Astrocyte of the spinal cord (primary cell): ENCODE results near the gene ARID3A.

Experiments used
- DNase-seq: peaks from one replicate; pipeline ENCODE4 v3.0.0; 2011; ENCODE audit warnings: low read depth, low spot score
- H3K4me3 ChIP-seq: 2 replicates; pipeline ENCODE4 v1.5.1; 2011; ENCODE audit warnings: low read depth, mild to moderate bottlenecking, low read length, moderate library complexity
- CTCF ChIP-seq: IDR thresholded peaks from 2 replicates; pipeline ENCODE4 v1.5.1; 2012; ENCODE audit warnings: low read depth, mild to moderate bottlenecking, low read length, inconsistent platforms
- in situ Hi-C: cut with HindIII; loops from 2 replicates; pipeline ENCODE4 v1.10.0; 2017; ENCODE audit warnings: low sequenced_read_pairs

The ARID3A gene

GRCh38 chr19:1011831-1012333 lies 86.0 kb downstream of the ARID3A start:
- no peak overlapping the region for H3K4me3 ChIP-seq
- no peak for TF ChIP-seq CTCF
- no peak for DNase-seq
- in situ Hi-C loops, result no loop called here

DNA sequence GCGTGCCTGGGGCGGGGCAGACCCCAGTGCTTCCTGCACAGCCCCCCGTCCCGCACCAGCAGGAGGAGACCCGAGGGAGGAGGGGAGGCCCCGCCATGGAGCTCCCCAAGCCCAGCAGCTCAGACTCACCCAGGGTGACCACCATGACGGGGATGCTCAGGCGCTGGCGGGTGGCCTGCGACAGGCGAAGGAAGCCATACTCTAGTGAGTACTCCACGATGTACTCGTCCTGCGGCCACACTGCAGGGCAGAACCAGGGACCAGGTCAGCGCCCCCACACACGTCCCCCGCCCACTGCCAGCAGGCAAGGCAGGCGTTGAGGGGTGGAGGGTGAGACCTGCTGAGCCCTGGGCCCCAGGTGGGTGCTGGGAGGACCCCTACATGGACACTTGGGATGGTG lies 86.5 kb downstream of the ARID3A start:
- TF ChIP-seq CTCF, result no peak
- DNase-seq, result no peak
- in situ Hi-C loops, result no loop called here
- H3K4me3 ChIP-seq, result no peak overlapping the region

- no peak overlapping the region for H3K4me3 ChIP-seq
- TF ChIP-seq CTCF, result no peak
- no peak for DNase-seq
- in situ Hi-C loops, result no loop called here
Measured at GRCh38 chr19:1013218-1013617, 87.4 kb downstream of the ARID3A start.

- in situ Hi-C loops, result no loop called here
- no peak for TF ChIP-seq CTCF
- DNase-seq, result no peak
- no peak overlapping the region for H3K4me3 ChIP-seq
Measured at GRCh38 chr19:1014161-1015060, 88.6 kb downstream of the ARID3A start.

DNA sequence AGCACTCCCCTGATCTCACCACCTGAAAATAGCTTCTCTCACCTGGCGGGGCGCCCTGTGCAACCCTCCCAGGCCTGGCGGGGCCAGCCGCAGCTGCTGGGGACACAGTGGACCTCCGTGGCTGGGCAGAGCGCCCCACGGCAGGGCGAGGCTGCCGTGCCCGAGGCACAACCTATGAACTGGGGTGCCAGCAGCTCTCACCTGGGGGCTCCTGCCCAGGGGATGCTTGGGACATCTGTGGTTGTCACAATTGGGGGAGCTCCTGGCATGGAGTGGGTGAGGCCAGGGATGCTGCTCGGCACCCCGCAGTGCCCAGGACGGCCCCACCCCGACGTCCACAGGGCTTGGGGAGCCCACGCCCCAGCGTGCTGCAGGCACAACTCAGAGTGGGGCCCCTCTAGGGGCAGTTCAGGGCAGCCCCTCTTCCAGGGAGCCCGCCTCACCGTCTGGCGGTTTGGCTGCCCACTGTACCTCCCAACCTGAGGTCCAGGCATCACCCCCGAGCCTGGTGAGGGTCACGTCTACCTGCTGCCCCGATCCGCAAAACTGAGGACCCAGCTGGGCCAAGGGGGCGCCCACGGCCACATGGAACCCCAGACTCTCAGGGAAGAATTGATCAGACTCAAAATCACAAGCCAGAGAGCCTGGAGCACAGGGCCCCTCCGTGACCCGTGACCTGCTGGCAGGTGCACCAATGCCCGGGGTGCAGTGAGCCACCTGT lies 89.4 kb downstream of the ARID3A start:
- H3K4me3 ChIP-seq, result no peak overlapping the region
- no peak for TF ChIP-seq CTCF
- in situ Hi-C loops, result no loop called here
- no peak for DNase-seq

DNA sequence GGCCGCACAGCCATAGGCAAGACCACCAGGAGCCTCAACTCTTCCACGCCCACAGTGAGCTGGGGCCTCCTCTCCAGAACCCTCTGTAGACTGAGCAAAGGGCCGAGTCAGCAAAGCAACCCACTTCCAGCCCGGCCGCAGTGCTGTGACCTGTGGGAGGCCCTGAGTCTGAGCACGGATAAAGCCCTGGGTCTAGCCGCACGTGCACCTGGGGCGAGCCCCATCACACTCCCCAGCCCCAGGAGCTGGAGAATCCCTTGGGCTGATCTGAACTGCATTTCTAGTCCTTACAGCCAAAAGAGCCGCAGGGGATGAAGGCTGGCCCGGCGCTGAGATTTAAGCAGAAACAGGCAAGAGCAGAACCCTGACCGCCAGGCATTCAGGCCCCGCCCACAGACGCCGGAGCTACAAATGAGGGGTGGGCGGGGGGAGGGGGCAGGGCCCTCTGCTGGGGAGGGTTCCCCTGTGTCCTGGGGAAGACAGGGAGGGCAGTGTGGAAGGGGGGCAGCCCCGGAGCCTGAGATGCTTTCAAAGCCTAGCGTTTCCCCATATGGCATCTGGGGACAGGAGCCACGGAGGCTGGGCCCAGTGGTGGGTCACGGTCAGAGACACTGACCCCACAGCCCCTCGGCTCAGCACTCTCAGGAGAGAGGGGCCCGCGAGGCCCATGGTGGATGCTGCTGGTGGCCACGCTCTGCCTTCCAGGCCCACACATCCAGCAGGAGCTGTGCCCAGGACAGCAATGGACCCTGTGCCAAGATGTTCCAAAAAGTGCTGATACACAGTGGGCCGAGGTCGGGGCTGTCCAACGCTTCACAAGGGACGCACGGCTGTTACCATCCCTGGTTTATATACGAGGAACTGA lies 90.2 kb downstream of the ARID3A start:
- TF ChIP-seq CTCF, result no peak
- H3K4me3 ChIP-seq, result no peak overlapping the region
- DNase-seq, result no peak
- in situ Hi-C loops, result no loop called here
